ENCODE measurements around the gene CDK8. TPM values are rescaled to one million over a fixed set of nuclear protein-coding genes. Genes with fewer than 3 reads are reported as not detected.

The CDK8 gene
- total and polyA plus RNA-seq, 9 of the 15 experiments (the other 6 are each of a cell fraction or from before 2014, with no cell fraction given): 11.3 to 33.7 (median 20.3) TPM

GRCh38 chr13:26253787-26254582 is at the start of gene CDK8 (continued):
- TF ChIP-seq STAT6 (CRISPR knock-in tag; IDR thresholded peaks at IDR 0.05) (no peak), SMAD1 (IDR thresholded peaks at IDR 0.05; ENCODE audit: low read depth, low read length, partially characterized antibody) (no peak), MAFG (tag; conservative IDR thresholded peaks at IDR 0.05) (no peak), ZNF740 (CRISPR knock-in tag; IDR thresholded peaks at IDR 0.05) (no peak), ZNF740 (tag; IDR thresholded peaks at IDR 0.05) (no peak), ARID3B (CRISPR knock-in tag; IDR thresholded peaks at IDR 0.05; ENCODE audit: borderline replicate concordance) (no peak), STAT5B (CRISPR knock-in tag; IDR thresholded peaks at IDR 0.05) (no peak), EP400 (IDR thresholded peaks at IDR 0.05) (0 out of 2 replicates have a peak, but pooled peaks have one; percentile 22), ZFP30 (CRISPR knock-in tag; IDR thresholded peaks at IDR 0.05; ENCODE audit: borderline replicate concordance) (no peak), TSHZ1 (CRISPR knock-in tag; IDR thresholded peaks at IDR 0.05) (no peak), SP1 (CRISPR knock-in tag; IDR thresholded peaks at IDR 0.05) (peak; percentile 81), TAF9B (IDR thresholded peaks at IDR 0.05; ENCODE audit: partially characterized antibody) (peak; percentile 29), SIRT6 (IDR thresholded peaks at IDR 0.05; ENCODE audit: low read depth, low read length) (no peak), CREBBP (IDR thresholded peaks at IDR 0.05; ENCODE audit: low read depth, low read length) (no peak), HDAC1 (IDR thresholded peaks at IDR 0.05) (peak in 1 of 2 experiments; percentile 79; a peak in 2 of 4 replicates), SMAD2 (IDR thresholded peaks at IDR 0.05; ENCODE audit: low read depth, low read length) (no peak), PHTF2 (CRISPR knock-in tag; IDR thresholded peaks at IDR 0.05) (no peak), NR3C1 (CRISPR knock-in tag; IDR thresholded peaks at IDR 0.05) (no peak), POLR2H (tag; IDR thresholded peaks at IDR 0.05; ENCODE audit: low read depth) (no peak), NFIC (IDR thresholded peaks at IDR 0.05) (no peak)

All from K562 (cell line).